Mucosa of descending colon (tissue), 3 donors: ENCODE results near the gene ADAMTS2. TPM values are rescaled to one million over a fixed set of nuclear protein-coding genes. Genes with fewer than 3 reads are reported as not detected.

Experiments
- ATAC-seq: fragments of 200-7000 bp; cut with Tn5 transposase; one replicate; pipeline ENCODE4 v1.9.1; 2020; ENCODE audit warnings: mild to moderate bottlenecking, moderate library complexity
- DNase-seq, 3 donors: peaks; one replicate each; pipeline ENCODE4 v3.0.0-alpha.2; 2020
- H3K36me3 ChIP-seq: fragments of 200-600 bp; one replicate; pipeline ENCODE4 v1.8.0; 2021; ENCODE audit warnings: low read depth, mild to moderate bottlenecking
- H3K4me1 ChIP-seq: fragments of 200-600 bp; one replicate; pipeline ENCODE4 v1.8.0; 2021; ENCODE audit warnings: low read depth, mild to moderate bottlenecking
- H3K4me3 ChIP-seq: fragments of 200-600 bp; one replicate; pipeline ENCODE4 v1.8.0; 2021; ENCODE audit warnings: mild to moderate bottlenecking
- H3K9me3 ChIP-seq: fragments of 200-600 bp; one replicate; pipeline ENCODE4 v1.8.0; 2021; ENCODE audit warnings: mild to moderate bottlenecking
- intact Hi-C, 2 donors: fragments of 100-400 bp; cut with DNase I in 1 of 2; cut with micrococcal nuclease in 1 of 2; formaldehyde crosslinking; loops; one replicate each; pipeline versions ENCODE4 v1.11.0 to v1.11.1; 2022; cut with DNase I, micrococcal nuclease
- total RNA-seq, 3 donors: library from RNA; stranded (reverse); fragmentation: NEBNext Ultra II Directional in 2 of 3; extraction: Animal tissue kit (Norgen Biotek cat#: 25700) in 2 of 3; gene quantifications; one replicate each; pipeline versions ENCODE4 v1.2.1 to v1.2.4, GENCODE V29; 2021 to 2023
- TF ChIP-seq, protein P1 (sequence below): fragments of 200-600 bp; IDR thresholded peaks from one replicate; pipeline ENCODE4 v1.8.0; 2022; ENCODE audit warnings: antibody characterized with exemption, mild to moderate bottlenecking
- donor health status: DM: no; HTN: no; CAD: no; lungs with moderate emphysema.
- donor health status: DM: no; HTN: no; CAD: no.
- donor health status: DM: no; HTN: yes; CAD: no.

ADAMTS2 gene
- total RNA-seq, 3 donors from 2014 or later, result 1.3 to 9.2 (median 7.3) TPM

DNA sequence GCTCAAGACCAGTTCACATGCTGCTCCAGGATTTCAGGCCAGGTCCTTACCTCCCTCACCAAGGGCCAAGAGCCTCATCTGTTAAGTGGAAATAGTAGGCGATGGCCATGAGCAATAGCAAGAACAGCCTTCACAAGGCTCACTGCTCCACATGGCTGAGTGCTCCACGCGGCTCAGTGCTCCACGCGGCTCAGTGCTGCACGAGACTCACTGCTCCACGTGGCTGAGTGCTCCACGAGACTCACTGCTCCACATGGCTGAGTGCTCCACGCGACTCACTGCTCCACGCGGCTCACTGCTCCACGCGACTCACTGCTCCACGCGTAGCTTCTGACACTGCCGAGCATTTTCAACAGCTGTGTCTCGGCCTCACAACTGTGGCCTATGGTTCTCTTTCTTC is 36.4 kb upstream of the ADAMTS2 start:
- Histone ChIP-seq H3K4me1 (no peaks in the 10 kb centered on the region), H3K36me3 (no peaks in the 10 kb centered on the region), H3K4me3 (no peak overlapping the region), H3K9me3 (no peaks in the 10 kb centered on the region)
- ATAC-seq (no peak), DNase-seq (no peak)
- intact Hi-C loops, result no loop called here
- TF ChIP-seq, protein P1, sequence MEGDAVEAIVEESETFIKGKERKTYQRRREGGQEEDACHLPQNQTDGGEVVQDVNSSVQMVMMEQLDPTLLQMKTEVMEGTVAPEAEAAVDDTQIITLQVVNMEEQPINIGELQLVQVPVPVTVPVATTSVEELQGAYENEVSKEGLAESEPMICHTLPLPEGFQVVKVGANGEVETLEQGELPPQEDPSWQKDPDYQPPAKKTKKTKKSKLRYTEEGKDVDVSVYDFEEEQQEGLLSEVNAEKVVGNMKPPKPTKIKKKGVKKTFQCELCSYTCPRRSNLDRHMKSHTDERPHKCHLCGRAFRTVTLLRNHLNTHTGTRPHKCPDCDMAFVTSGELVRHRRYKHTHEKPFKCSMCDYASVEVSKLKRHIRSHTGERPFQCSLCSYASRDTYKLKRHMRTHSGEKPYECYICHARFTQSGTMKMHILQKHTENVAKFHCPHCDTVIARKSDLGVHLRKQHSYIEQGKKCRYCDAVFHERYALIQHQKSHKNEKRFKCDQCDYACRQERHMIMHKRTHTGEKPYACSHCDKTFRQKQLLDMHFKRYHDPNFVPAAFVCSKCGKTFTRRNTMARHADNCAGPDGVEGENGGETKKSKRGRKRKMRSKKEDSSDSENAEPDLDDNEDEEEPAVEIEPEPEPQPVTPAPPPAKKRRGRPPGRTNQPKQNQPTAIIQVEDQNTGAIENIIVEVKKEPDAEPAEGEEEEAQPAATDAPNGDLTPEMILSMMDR, result no peak

DNA sequence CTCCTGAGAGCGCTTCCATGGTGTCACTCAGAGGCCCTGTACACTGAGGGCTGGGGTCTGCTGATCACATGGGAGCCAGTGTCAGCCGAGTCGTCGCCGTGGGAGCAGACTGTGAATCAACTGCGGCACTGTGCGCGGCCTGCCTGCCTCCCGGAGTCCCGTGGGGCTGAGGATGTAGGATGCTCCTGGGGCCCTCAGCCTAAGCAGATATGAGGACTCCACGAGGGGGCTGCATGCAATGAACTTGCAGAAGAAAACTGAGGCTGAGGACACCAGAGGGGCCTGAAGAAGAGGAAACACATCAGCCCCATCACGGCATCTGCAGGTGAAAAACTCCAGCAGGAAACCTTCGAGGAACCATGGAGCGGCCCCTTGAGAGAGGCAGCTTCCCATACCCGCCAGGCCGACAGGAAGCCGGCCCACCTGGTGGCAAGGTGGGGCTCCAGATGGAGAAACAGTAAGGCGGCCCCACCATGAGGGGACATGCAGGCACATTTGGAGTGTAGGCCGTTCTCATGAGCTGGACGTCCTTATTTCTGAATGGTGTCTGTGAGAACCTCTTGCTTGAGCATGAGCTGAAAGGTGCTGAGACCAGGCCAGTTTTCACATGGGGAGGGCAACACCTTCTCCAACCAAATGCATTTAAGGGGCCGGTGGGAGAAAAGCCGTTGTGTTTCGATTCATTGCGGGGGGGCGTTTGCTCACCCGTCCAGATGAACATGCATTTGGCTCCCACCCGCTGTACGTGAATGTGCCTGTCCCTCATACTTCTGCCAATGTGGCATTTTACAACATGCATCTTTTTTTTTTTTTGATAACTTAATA is 35.2 kb upstream of the ADAMTS2 start:
- Histone ChIP-seq H3K4me1 (no peaks in the 10 kb centered on the region), H3K4me3 (no peak overlapping the region), H3K36me3 (no peaks in the 10 kb centered on the region), H3K9me3 (no peaks in the 10 kb centered on the region)
- DNase-seq (no peak), ATAC-seq (no peak)
- TF ChIP-seq, protein P1, result no peak
- intact Hi-C loops, result no loop called here

DNA sequence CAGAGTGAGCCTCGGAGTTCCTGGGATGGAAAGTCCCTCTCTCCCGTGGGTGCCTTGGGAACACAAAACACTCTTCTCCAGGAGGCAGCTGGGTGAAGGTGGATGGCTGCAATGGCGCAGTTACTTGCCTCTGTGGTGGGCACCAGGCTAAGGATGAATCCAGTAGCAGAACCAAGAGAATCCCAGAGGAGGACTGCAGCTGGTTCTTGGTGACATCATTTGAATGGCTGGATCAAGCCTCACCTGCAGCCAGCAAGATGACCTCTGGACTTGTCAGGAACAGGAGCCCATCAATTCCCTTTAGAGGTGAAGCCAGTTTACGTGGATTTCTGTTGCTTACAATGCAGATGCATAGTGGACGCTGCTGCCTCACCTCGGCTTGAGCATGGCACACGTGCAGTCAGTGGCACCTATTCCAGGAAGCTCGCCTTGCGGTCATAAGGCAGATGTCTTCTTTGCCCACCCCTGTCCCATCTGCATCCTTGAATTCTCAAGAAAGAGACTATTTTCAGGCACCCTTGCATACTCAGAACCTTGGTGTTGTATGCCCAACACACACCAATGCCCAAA is 34.1 kb upstream of the ADAMTS2 start:
- intact Hi-C loops, result no loop called here
- no peaks in the 10 kb centered on the region for H3K9me3 ChIP-seq
- ATAC-seq, result no peak
- no peaks in the 10 kb centered on the region for H3K36me3 ChIP-seq
- TF ChIP-seq, protein P1, result no peak
- no peaks in the 10 kb centered on the region for H3K4me1 ChIP-seq
- no peak for DNase-seq
- no peak overlapping the region for H3K4me3 ChIP-seq

DNA sequence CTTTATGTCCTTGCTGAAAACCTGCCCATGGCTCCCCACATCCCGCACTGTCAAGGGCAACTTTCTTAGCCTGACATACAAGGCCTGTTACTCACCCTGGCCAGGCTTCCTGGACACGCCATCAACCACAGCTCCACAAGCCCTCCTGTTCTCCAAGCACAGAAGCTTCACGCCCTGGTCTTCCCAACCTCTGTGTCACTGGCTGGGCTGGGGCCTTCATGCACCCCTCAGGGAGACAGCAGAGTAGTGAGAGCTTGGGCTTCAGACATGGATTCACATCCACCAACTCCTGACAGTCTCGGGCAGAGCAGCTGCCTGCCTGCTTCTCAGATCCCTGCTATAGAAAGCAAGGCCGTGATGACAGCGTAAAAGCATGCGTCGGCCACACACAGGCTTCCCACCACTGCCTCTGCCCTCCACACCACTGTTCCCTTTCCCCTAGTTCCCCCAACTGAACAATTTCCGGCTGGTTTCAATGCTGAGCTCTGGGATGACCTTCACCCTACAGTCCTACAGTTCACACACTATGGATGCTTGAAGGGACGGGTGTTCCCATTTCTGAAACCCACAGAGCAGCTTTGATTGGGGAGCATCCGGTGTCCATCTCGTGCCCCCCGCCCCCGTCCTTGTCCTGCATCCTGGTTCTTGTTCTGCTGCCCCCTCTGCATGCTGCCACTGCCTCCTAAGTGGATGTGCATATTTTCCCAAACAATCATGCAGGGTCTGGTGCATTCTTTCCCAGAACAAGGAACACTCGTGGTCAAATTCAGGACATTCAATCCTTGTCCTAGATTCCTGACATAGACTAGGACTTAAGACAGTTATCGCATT is 33.4 kb upstream of the ADAMTS2 start:
- Histone ChIP-seq H3K36me3 (no peaks in the 10 kb centered on the region), H3K4me3 (no peak overlapping the region), H3K9me3 (no peaks in the 10 kb centered on the region), H3K4me1 (no peaks in the 10 kb centered on the region)
- DNase-seq (no peak), ATAC-seq (peak; percentile 30)
- TF ChIP-seq, protein P1, result no peak
- intact Hi-C loops, result no loop called here

DNA sequence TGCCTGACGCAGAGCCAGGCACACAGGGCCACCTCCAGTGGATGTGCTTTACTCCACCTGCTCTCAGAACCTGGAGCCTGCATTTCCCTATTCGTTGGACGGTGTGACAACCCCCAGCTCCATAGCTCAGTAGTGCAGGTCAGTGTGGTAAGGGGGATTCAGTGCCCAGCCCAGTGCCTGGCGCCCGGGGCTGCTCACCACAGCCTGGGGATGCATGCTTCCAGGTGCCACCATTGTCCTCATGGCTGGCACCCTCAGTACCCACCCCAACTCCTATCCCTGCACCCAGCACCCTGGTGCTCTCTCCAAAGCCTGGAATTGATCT is 32.8 kb upstream of the ADAMTS2 start:
- peak; percentile 8 for ATAC-seq
- TF ChIP-seq, protein P1, result no peak
- H3K4me3 ChIP-seq, result no peak overlapping the region
- H3K9me3 ChIP-seq, result no peaks in the 10 kb centered on the region
- no peak for DNase-seq
- intact Hi-C loops, result no loop called here
- H3K4me1 ChIP-seq, result no peaks in the 10 kb centered on the region
- no peaks in the 10 kb centered on the region for H3K36me3 ChIP-seq
